Measurements from ENCODE around the gene HP1BP3. TPM values are rescaled to one million over a fixed set of nuclear protein-coding genes. Genes with fewer than 3 reads are reported as not detected.

HP1BP3 gene
- total RNA-seq, 1 donor from 2014 or later, result 269 TPM

DNA sequence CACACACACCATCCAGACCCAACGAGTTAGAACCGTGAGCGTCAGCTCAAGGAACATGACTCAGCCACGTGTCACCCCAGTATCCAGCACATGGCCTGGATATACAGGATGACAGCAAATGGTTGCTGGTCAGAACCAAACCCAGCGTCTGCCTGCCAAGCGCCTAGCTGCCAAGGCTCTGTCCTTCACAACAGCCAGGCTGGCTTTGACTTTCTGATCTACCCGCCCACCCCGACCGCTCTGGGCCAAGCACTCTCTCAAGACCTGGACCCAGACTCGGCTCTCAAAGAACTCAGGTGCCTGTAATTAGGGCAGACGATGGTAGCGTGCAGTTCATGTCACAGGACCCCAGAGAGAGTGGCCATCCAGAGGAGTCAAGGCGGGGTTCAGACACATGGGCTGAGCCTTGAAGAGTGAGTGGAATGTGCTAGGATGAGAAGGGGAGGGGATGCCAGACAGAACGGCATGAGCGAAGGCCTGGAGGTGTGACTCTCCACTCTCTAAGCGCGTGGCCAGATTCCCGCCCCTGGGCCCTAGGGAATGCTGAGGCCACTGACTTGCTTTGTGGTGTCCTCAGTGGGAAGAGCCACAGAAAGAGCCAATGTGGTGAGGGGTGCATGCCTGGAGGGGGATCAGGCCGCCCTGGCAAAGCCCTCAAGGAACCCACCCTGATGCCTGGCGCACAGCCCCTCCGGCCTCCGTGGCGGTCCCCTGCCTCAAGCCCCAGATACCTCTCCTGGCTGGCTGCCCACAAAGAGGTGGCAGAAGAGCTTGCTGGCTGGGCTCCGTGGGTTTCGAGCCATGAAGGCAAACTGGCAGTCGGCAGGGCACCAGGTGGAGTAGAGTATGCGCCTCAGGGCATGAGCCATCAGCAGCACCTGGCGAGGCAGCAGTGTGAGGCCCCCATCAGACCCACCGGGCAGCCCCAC, 61.7 kb downstream of the HP1BP3 start:
- H3K9me3 Mint-ChIP-seq, result no peaks in the 10 kb centered on the region
- H3K4me3 Mint-ChIP-seq, result no peak overlapping the region
- peaks cover 34% of the 10 kb centered on the region for H3K27me3 Mint-ChIP-seq (ENCODE audit: low read depth)
- no peak for TF ChIP-seq CTCF (IDR thresholded peaks at IDR 0.05; ENCODE audit: unreplicated experiment)
- peak in 1 of 2 experiments; percentile 36 for DNase-seq (ENCODE audit: low spot score in 2 of 2, unreplicated experiment in 2 of 2)
- no peaks in the 10 kb centered on the region for H3K36me3 Mint-ChIP-seq
- no peak overlapping the region for H3K27ac Mint-ChIP-seq
- no peaks in the 10 kb centered on the region for H3K4me1 Mint-ChIP-seq

DNA sequence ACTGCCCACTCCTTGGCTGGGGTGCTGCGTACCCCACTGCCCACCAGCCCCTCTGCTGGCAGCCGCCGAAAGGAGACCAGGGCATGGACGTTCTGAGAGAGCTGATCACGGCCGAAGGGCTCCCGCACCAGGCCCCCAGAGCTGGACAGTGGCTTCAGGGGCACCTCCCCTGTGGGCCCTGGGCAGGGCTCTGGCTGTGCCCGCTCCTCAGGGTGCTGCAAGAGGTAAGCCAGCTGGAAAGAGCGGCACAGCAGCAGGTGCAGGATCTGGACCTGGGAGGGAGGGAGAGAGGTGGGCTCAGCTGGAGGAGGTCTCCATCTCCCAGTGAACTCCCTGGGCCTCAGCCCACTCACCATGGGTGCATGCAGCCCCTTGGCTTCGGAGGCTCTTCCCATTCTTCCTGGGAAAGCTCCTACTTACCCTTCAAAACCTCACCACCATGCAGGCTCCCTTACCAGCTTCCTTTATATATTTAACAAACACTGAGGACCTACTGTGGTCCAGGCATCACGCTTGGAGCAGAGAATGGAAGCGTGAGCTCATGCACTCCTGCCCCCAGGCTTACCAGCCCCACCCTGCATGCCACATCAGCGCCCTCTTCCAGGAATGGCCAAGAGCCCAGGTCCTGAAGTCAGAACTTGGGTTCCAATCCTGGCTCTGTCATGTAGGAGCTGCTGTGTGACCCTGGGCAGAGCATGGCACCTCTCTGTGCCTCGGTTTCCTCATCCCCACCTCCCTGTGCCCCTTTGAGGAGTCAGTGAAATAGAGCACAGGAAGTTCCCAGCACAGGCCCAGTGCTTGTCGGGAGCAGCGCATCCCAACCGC, 62.5 kb downstream of the HP1BP3 start:
- no peak overlapping the region for H3K27ac Mint-ChIP-seq
- H3K36me3 Mint-ChIP-seq, result no peaks in the 10 kb centered on the region
- no peak for TF ChIP-seq CTCF (IDR thresholded peaks at IDR 0.05; ENCODE audit: unreplicated experiment)
- DNase-seq (ENCODE audit: low spot score in 2 of 2, unreplicated experiment in 2 of 2), result no peak
- H3K27me3 Mint-ChIP-seq (ENCODE audit: low read depth), result peaks cover 34% of the 10 kb centered on the region
- H3K4me3 Mint-ChIP-seq, result no peak overlapping the region
- H3K9me3 Mint-ChIP-seq, result no peaks in the 10 kb centered on the region
- no peaks in the 10 kb centered on the region for H3K4me1 Mint-ChIP-seq

GRCh38 chr1:20723537-20724363, 63.4 kb downstream of the HP1BP3 start:
- no peaks in the 10 kb centered on the region for H3K36me3 Mint-ChIP-seq

GRCh38 chr1:20723159-20723536, 64.0 kb downstream of the HP1BP3 start:
- no peak for TF ChIP-seq CTCF (IDR thresholded peaks at IDR 0.05; ENCODE audit: unreplicated experiment)
- no peak for DNase-seq (ENCODE audit: low spot score in 2 of 2, unreplicated experiment in 2 of 2)
- no peak overlapping the region for H3K27ac Mint-ChIP-seq
- H3K27me3 Mint-ChIP-seq (ENCODE audit: low read depth), result peaks cover 34% of the 10 kb centered on the region
- no peaks in the 10 kb centered on the region for H3K4me1 Mint-ChIP-seq
- H3K36me3 Mint-ChIP-seq, result no peaks in the 10 kb centered on the region
- no peak overlapping the region for H3K4me3 Mint-ChIP-seq
- no peaks in the 10 kb centered on the region for H3K9me3 Mint-ChIP-seq

More at GRCh38 chr1:20723537-20724363, 63.4 kb downstream of the HP1BP3 start:
- Mint-ChIP-seq H3K27me3 (ENCODE audit: low read depth) (peaks cover 34% of the 10 kb centered on the region), H3K9me3 (no peaks in the 10 kb centered on the region), H3K4me3 (no peak overlapping the region), H3K4me1 (no peaks in the 10 kb centered on the region), H3K27ac (no peak overlapping the region)
- no peak for TF ChIP-seq CTCF (IDR thresholded peaks at IDR 0.05; ENCODE audit: unreplicated experiment)
- peak in 1 of 2 experiments; percentile 4 for DNase-seq (ENCODE audit: low spot score in 2 of 2, unreplicated experiment in 2 of 2)
